ENCODE data around the gene POU6F1. TPM values are rescaled to one million over a fixed set of nuclear protein-coding genes. Genes with fewer than 3 reads are reported as not detected.
"Not testable (repeated sequence)": the region's sequence is repeated elsewhere in the genome, so short reads cannot be mapped to it uniquely, and the experiment has no call there.

POU6F1 gene
- 10 to 100 TPM; 18.1 to 19.4 TPM for total RNA-seq
- long read RNA-seq, donor 1, partial matches to known transcripts = 6 of 13 reads
- long read RNA-seq, donor 1, other reads (novel, unspliced or antisense) = 5 of 13 reads
- long read RNA-seq, donor 2, transcript POU6F1-210 (6 exons, 2,474 nt) = major isoform, 7 of 25 reads
- long read RNA-seq, donor 2, partial matches to known transcripts = 11 of 25 reads
- long read RNA-seq, donor 2, other reads (novel, unspliced or antisense) = 7 of 25 reads

GRCh38 chr12:51217968-51218606 is at the start of gene POU6F1:
Gene POU6F1, minus strand, starts transcription at chr12:51218062. Its CDS starts 11,226 bp downstream, at chr12:51206836.
- intact Hi-C loops (cut with DNase I) = loop anchor here in 1 of 2 donors (10.0 kb wide), 1 partner anchor 133 kb away; the partner anchor contains the start of gene CSRNP2
- DNase-seq (ENCODE audit: low spot score) = peak; percentile 93

- intact Hi-C loops (cut with DNase I) = no loop called here
- no peak for DNase-seq (ENCODE audit: low spot score)
Observed at GRCh38 chr12:51265024-51265423, 47.2 kb upstream of the POU6F1 start.

- intact Hi-C loops (cut with DNase I) = no loop called here
- no peak for DNase-seq (ENCODE audit: low spot score)
Observed at GRCh38 chr12:51264297-51264696, 46.4 kb upstream of the POU6F1 start.

GRCh38 chr12:51263341-51263740 is 45.5 kb upstream of the POU6F1 start:
- DNase-seq (ENCODE audit: low spot score) = no peak
- intact Hi-C loops (cut with DNase I) = no loop called here

GRCh38 chr12:51262758-51263177 is 44.9 kb upstream of the POU6F1 start:
- peak; percentile 73 for DNase-seq (ENCODE audit: low spot score)

GRCh38 chr12:51259600-51259999 is 41.7 kb upstream of the POU6F1 start:
- intact Hi-C loops (cut with DNase I); DNase-seq (ENCODE audit: low spot score): not testable (repeated sequence)

More at GRCh38 chr12:51262758-51263177, 44.9 kb upstream of the POU6F1 start:
- intact Hi-C loops (cut with DNase I) = no loop called here

- no peak for DNase-seq (ENCODE audit: low spot score)
Observed at GRCh38 chr12:51254536-51254935, 36.7 kb upstream of the POU6F1 start.

GRCh38 chr12:51253276-51253675 is 35.4 kb upstream of the POU6F1 start:
- no peak for DNase-seq (ENCODE audit: low spot score)
- intact Hi-C loops (cut with DNase I) = no loop called here

More at GRCh38 chr12:51254536-51254935, 36.7 kb upstream of the POU6F1 start:
- intact Hi-C loops (cut with DNase I) = no loop called here

GRCh38 chr12:51247523-51248206 is 29.8 kb upstream of the POU6F1 start:
- intact Hi-C loops (cut with DNase I) = no loop called here

GRCh38 chr12:51246254-51246853 is 28.5 kb upstream of the POU6F1 start:
- intact Hi-C loops (cut with DNase I) = no loop called here
- no peak for DNase-seq (ENCODE audit: low spot score)

More at GRCh38 chr12:51247523-51248206, 29.8 kb upstream of the POU6F1 start:
- DNase-seq (ENCODE audit: low spot score) = no peak

GRCh38 chr12:51245476-51246253 is 27.8 kb upstream of the POU6F1 start:
- no peak for DNase-seq (ENCODE audit: low spot score)
- intact Hi-C loops (cut with DNase I) = no loop called here

- no peak for DNase-seq (ENCODE audit: low spot score)
- intact Hi-C loops (cut with DNase I) = no loop called here
Observed at GRCh38 chr12:51244269-51244668, 26.4 kb upstream of the POU6F1 start.

- DNase-seq (ENCODE audit: low spot score) = no peak
- intact Hi-C loops (cut with DNase I) = no loop called here
Observed at GRCh38 chr12:51242876-51243275, 25.0 kb upstream of the POU6F1 start.

- intact Hi-C loops (cut with DNase I) = no loop called here
- DNase-seq (ENCODE audit: low spot score) = no peak
Observed at GRCh38 chr12:51242120-51242519, 24.3 kb upstream of the POU6F1 start.

GRCh38 chr12:51240971-51241370 is 23.1 kb upstream of the POU6F1 start:
- intact Hi-C loops (cut with DNase I) = no loop called here
- no peak for DNase-seq (ENCODE audit: low spot score)

- peak; percentile 99 for DNase-seq (ENCODE audit: low spot score)
- intact Hi-C loops (cut with DNase I) = no loop called here
Observed at GRCh38 chr12:51238510-51239334, 20.9 kb upstream of the POU6F1 start, which contains the start of gene DAZAP2. Gene DAZAP2, plus strand, starts transcription at chr12:51238826. Its CDS starts 82 bp downstream, at chr12:51238908.

GRCh38 chr12:51238037-51238509 is 20.2 kb upstream of the POU6F1 start:
- intact Hi-C loops (cut with DNase I) = no loop called here
- no peak for DNase-seq (ENCODE audit: low spot score)

- intact Hi-C loops (cut with DNase I) = no loop called here
Observed at GRCh38 chr12:51234530-51234929, 16.7 kb upstream of the POU6F1 start.

More at GRCh38 chr12:51234530-51234929, 16.7 kb upstream of the POU6F1 start:
- no peak for DNase-seq (ENCODE audit: low spot score)

Data from posterior vena cava (tissue), 2 donors.